Bone marrow (tissue), 2 donors: ENCODE results near the gene DNAH9.

Experiments
- DNase-seq, 2 donors: peaks; one replicate each; lab custom pipeline; 2025; lab: John Stamatoyannopoulos, UW

Gene DNAH9

GRCh38 chr17:11610999-11611566, 12.8 kb downstream of the DNAH9 start:
- DNase-seq = no peak

GRCh38 chr17:11612956-11613355, 14.7 kb downstream of the DNAH9 start:
- DNase-seq = no peak

- no peak for DNase-seq
These were observed 20.7 kb downstream of the DNAH9 start for GRCh38 chr17:11618861-11619566.

- DNase-seq = no peak
These were observed 24.2 kb downstream of the DNAH9 start for GRCh38 chr17:11622492-11622891.

- DNase-seq = no peak
These were observed 26.7 kb downstream of the DNAH9 start for GRCh38 chr17:11624976-11625375.

- DNase-seq = no peak
These were observed 27.6 kb downstream of the DNAH9 start for GRCh38 chr17:11625878-11626277.

- DNase-seq = no peak
These were observed 29.2 kb downstream of the DNAH9 start for GRCh38 chr17:11627301-11627940.

- no peak for DNase-seq
These were observed 30.1 kb downstream of the DNAH9 start for GRCh38 chr17:11628374-11628773.

- no peak for DNase-seq
These were observed 30.6 kb downstream of the DNAH9 start for GRCh38 chr17:11628831-11629230.

GRCh38 chr17:11636771-11637170, 38.5 kb downstream of the DNAH9 start:
- DNase-seq = no peak

GRCh38 chr17:11637796-11638195, 39.5 kb downstream of the DNAH9 start:
- DNase-seq = no peak

GRCh38 chr17:11638700-11639265, 40.5 kb downstream of the DNAH9 start:
- no peak for DNase-seq

- DNase-seq = no peak
These were observed 41.6 kb downstream of the DNAH9 start for GRCh38 chr17:11639736-11640462.

GRCh38 chr17:11640463-11640814, 42.2 kb downstream of the DNAH9 start:
- no peak for DNase-seq

GRCh38 chr17:11641521-11642275, 43.4 kb downstream of the DNAH9 start:
- no peak for DNase-seq

- no peak for DNase-seq
These were observed 44.4 kb downstream of the DNAH9 start for GRCh38 chr17:11642655-11643054.

- DNase-seq = no peak
These were observed 45.6 kb downstream of the DNAH9 start for GRCh38 chr17:11643851-11644250.

GRCh38 chr17:11644265-11645212, 46.3 kb downstream of the DNAH9 start:
- DNase-seq = peak in 1 of 2 donors; percentile 23

GRCh38 chr17:11645426-11645825, 47.2 kb downstream of the DNAH9 start:
- no peak for DNase-seq

GRCh38 chr17:11651089-11651488, 52.8 kb downstream of the DNAH9 start:
- no peak for DNase-seq

- DNase-seq = no peak
These were observed 70.3 kb downstream of the DNAH9 start for GRCh38 chr17:11668618-11669017.
